Adrenal gland (tissue), 19 donors: ENCODE results near the gene IDH1. TPM values are rescaled to one million over a fixed set of nuclear protein-coding genes. Genes with fewer than 3 reads are reported as not detected.

ENCODE experiments used
- DNase-seq, 7 donors: peaks; one replicate each; pipeline ENCODE4 v3.0.0-alpha.2; 2019 to 2020
- H3K27ac ChIP-seq, 5 donors: fragments of 200-600 bp; sonication (generic) in 4 of 5; 1 replicate in 3 of 5; 2 replicates in 2 of 5; pipeline versions ENCODE4 v1.5.1 to v1.8.0; 2016 to 2020; ENCODE audit warnings: mild to moderate bottlenecking in 1 of 5
- H3K27me3 ChIP-seq: fragments of 200-600 bp; 2 replicates; pipeline ENCODE4 v1.8.0; 2021
- H3K36me3 ChIP-seq, 2 donors: fragments of 200-600 bp; replicated peaks in 1 of 2; 1 replicate in 1 of 2; 2 replicates in 1 of 2; pipeline versions ENCODE4 v1.5.1 to v1.8.0; 2018 to 2022
- H3K4me1 ChIP-seq, 2 donors: fragments of 200-600 bp; replicated peaks in 1 of 2; 1 replicate in 1 of 2; 2 replicates in 1 of 2; pipeline versions ENCODE4 v1.5.1 to v1.8.0; 2018 to 2021
- H3K4me3 ChIP-seq, 4 donors: fragments of 200-600 bp; sonication (generic) in 3 of 4; one replicate each; pipeline ENCODE4 v1.5.1; 2016 to 2018
- H3K9me3 ChIP-seq, 3 donors: fragments of 200-600 bp; sonication (generic) in 1 of 3; replicated peaks in 1 of 3; 1 replicate in 2 of 3; 2 replicates in 1 of 3; pipeline versions ENCODE4 v1.5.1 to v1.8.0; 2016 to 2021
- POLR2A ChIP-seq, 2 donors: fragments of 450-650 bp; IDR thresholded peaks; one replicate each; pipeline ENCODE4 v1.6.1; 2017; ENCODE audit warnings: antibody characterized with exemption in 2 of 2, mild to moderate bottlenecking in 2 of 2, moderate library complexity in 1 of 2
- WGBS, 4 donors: extraction: QIAGEN DNeasy Blood & Tissue Kit in 2 of 4; methylation state at CpG; one replicate each; pipeline versions ENCODE4 v1.1.5 to v1.1.7; 2013 to 2017; 5-methylcytosine and 5-hydroxymethylcytosine counted together
- intact Hi-C, 2 donors: fragments of 100-400 bp; cut with DNase I; formaldehyde crosslinking; loops; one replicate each; pipeline versions ENCODE4 v1.14.1 to v1.15.0; 2022 to 2023
- long read RNA-seq, 10 donors: library from polyadenylated mRNA in 3 of 10; unstranded in 2 of 10; stranded (forward) in 1 of 10; transcript quantifications; one replicate each; pipeline ENCODE4 v2.0.0 and lab custom pipeline, GENCODE V29; 2021 to 2026
- polyA plus RNA-seq, 3 donors: library from polyadenylated mRNA; stranded (reverse); fragments of 200-250 nt in 2 of 3; fragments of 350-450 nt in 1 of 3; fragmentation: Illumina TruSeq in 1 of 3; extraction: RNeasy Lipid Tissue Mini Kit (QIAGEN cat#74804) in 1 of 3; gene quantifications; one replicate each; pipeline ENCODE4 v1.2.3, GENCODE V29; 2013 to 2014
- total RNA-seq, 9 donors: library from RNA; depleted of rRNA in 4 of 9; stranded (reverse); fragments of >200 nt in 4 of 9; fragments of 120-200 nt in 1 of 9; fragmentation: NEBNext Ultra II Directional in 1 of 9; extraction: Animal tissue kit (Norgen Biotek cat#: 25700) in 1 of 9; gene quantifications; one replicate each; pipeline versions ENCODE4 v1.1.0 to v1.2.4, GENCODE V29; 2013 to 2023
- TF ChIP-seq, protein P1 (sequence below), 6 experiments: fragments of 450-650 bp in 4 of 6; fragments of 200-600 bp in 2 of 6; sonication (generic) in 1 of 6; IDR thresholded peaks; 1 replicate in 5 of 6; 2 replicates in 1 of 6; pipeline versions ENCODE4 v1.5.1 to v1.8.0; 2016 to 2021; ENCODE audit warnings: antibody characterized with exemption in 6 of 6, mild to moderate bottlenecking in 2 of 6, moderate library complexity in 1 of 6
- donor health status: healthy with polysubstance abuse.
- donor health status: Bipolar disorder and iron deficiency.
- donor health status: DM: yes; HTN: yes; CAD: no.
- donor health status: DM: no; HTN: no; CAD: no.
- donor health status: DM: no; HTN: no; CAD: no.
- donor health status: DM: yes; HTN: yes; CAD: no.

The IDH1 gene
- total RNA-seq, result 100 to 1,000 TPM; 337 to 937 (median 491) TPM
- polyA plus RNA-seq, result 100 to 1,000 TPM in 2 of 3 donors, 10 to 100 TPM in 1; 82.8 to 525 (median 117) TPM
- long read RNA-seq, donor 1, transcript IDH1-209 (3 exons, 1,044 nt), result minor isoform, 12 of 474 reads
- long read RNA-seq, donor 1, transcript IDH1-203 (10 exons, 2,441 nt), result minor isoform, 12 of 474 reads
- long read RNA-seq, donor 1, transcript IDH1-207 (4 exons, 1,614 nt), result minor isoform, 13 of 474 reads
- long read RNA-seq, donor 1, transcript IDH1-201 (10 exons, 2,382 nt), result major isoform, 230 of 474 reads
- long read RNA-seq, donor 1, partial matches to known transcripts, result 185 of 474 reads
- long read RNA-seq, donor 1, other reads (novel, unspliced or antisense), result 16 of 474 reads
- long read RNA-seq, donor 2, transcript IDH1-203 (10 exons, 2,441 nt), result minor isoform, 9 of 217 reads
- long read RNA-seq, donor 2, transcript IDH1-201 (10 exons, 2,382 nt), result major isoform, 127 of 217 reads
- long read RNA-seq, donor 2, transcript IDH1-207 (4 exons, 1,614 nt), result minor isoform, 14 of 217 reads
- long read RNA-seq, donor 2, transcript IDH1-208 (3 exons, 556 nt), result minor isoform, 9 of 217 reads
- long read RNA-seq, donor 2, partial matches to known transcripts, result 49 of 217 reads
- long read RNA-seq, donor 2, other reads (novel, unspliced or antisense), result 0 of 217 reads
- long read RNA-seq, donor 3, transcript IDH1-203 (10 exons, 2,441 nt), result minor isoform, 10 of 264 reads
- long read RNA-seq, donor 3, transcript IDH1-208 (3 exons, 556 nt), result minor isoform, 10 of 264 reads
- long read RNA-seq, donor 3, transcript IDH1-201 (10 exons, 2,382 nt), result major isoform, 179 of 264 reads
- long read RNA-seq, donor 3, transcript IDH1-207 (4 exons, 1,614 nt), result minor isoform, 11 of 264 reads
- long read RNA-seq, donor 3, partial matches to known transcripts, result 49 of 264 reads
- long read RNA-seq, donor 3, other reads (novel, unspliced or antisense), result 0 of 264 reads
- long read RNA-seq, donor 4, transcript IDH1-209 (3 exons, 1,044 nt), result minor isoform, 5 of 381 reads
- long read RNA-seq, donor 4, transcript IDH1-201 (10 exons, 2,382 nt), result major isoform, 331 of 381 reads
- long read RNA-seq, donor 4, transcript IDH1-203 (10 exons, 2,441 nt), result minor isoform, 5 of 381 reads
- long read RNA-seq, donor 4, partial matches to known transcripts, result 28 of 381 reads
- long read RNA-seq, donor 4, other reads (novel, unspliced or antisense), result 7 of 381 reads
- long read RNA-seq, donor 5, transcript IDH1-205 (10 exons, 2,298 nt), result minor isoform, 23 of 1,036 reads
- long read RNA-seq, donor 5, transcript IDH1-201 (10 exons, 2,382 nt), result major isoform, 905 of 1,036 reads
- long read RNA-seq, donor 5, transcript IDH1-203 (10 exons, 2,441 nt), result minor isoform, 27 of 1,036 reads
- long read RNA-seq, donor 5, partial matches to known transcripts, result 47 of 1,036 reads
- long read RNA-seq, donor 5, other reads (novel, unspliced or antisense), result 29 of 1,036 reads
- long read RNA-seq, donor 6, transcript IDH1-203 (10 exons, 2,441 nt), result minor isoform, 5 of 192 reads
- long read RNA-seq, donor 6, transcript IDH1-201 (10 exons, 2,382 nt), result major isoform, 165 of 192 reads
- long read RNA-seq, donor 6, partial matches to known transcripts, result 13 of 192 reads
- long read RNA-seq, donor 6, other reads (novel, unspliced or antisense), result 2 of 192 reads
- long read RNA-seq, donor 7, transcript IDH1-208 (3 exons, 556 nt), result minor isoform, 8 of 180 reads
- long read RNA-seq, donor 7, transcript IDH1-201 (10 exons, 2,382 nt), result major isoform, 83 of 180 reads
- long read RNA-seq, donor 7, transcript IDH1-207 (4 exons, 1,614 nt), result minor isoform, 22 of 180 reads
- long read RNA-seq, donor 7, partial matches to known transcripts, result 54 of 180 reads
- long read RNA-seq, donor 7, other reads (novel, unspliced or antisense), result 5 of 180 reads
- long read RNA-seq, donor 8, transcript IDH1-207 (4 exons, 1,614 nt), result minor isoform, 18 of 484 reads
- long read RNA-seq, donor 8, transcript IDH1-208 (3 exons, 556 nt), result minor isoform, 14 of 484 reads
- long read RNA-seq, donor 8, transcript IDH1-203 (10 exons, 2,441 nt), result minor isoform, 9 of 484 reads
- long read RNA-seq, donor 8, transcript IDH1-201 (10 exons, 2,382 nt), result major isoform, 323 of 484 reads
- long read RNA-seq, donor 8, partial matches to known transcripts, result 75 of 484 reads
- long read RNA-seq, donor 8, other reads (novel, unspliced or antisense), result 32 of 484 reads
- long read RNA-seq, donor 9, transcript IDH1-203 (10 exons, 2,441 nt), result minor isoform, 9 of 268 reads
- long read RNA-seq, donor 9, transcript IDH1-201 (10 exons, 2,382 nt), result major isoform, 159 of 268 reads
- long read RNA-seq, donor 9, transcript IDH1-207 (4 exons, 1,614 nt), result minor isoform, 9 of 268 reads
- long read RNA-seq, donor 9, transcript IDH1-209 (3 exons, 1,044 nt), result minor isoform, 6 of 268 reads
- long read RNA-seq, donor 9, partial matches to known transcripts, result 58 of 268 reads
- long read RNA-seq, donor 9, other reads (novel, unspliced or antisense), result 17 of 268 reads
- long read RNA-seq, donor 10, transcript IDH1-207 (4 exons, 1,614 nt), result minor isoform, 13 of 155 reads
- long read RNA-seq, donor 10, transcript IDH1-209 (3 exons, 1,044 nt), result minor isoform, 6 of 155 reads
- long read RNA-seq, donor 10, transcript IDH1-201 (10 exons, 2,382 nt), result major isoform, 109 of 155 reads
- long read RNA-seq, donor 10, transcript IDH1-203 (10 exons, 2,441 nt), result minor isoform, 5 of 155 reads
- long read RNA-seq, donor 10, partial matches to known transcripts, result 19 of 155 reads
- long read RNA-seq, donor 10, other reads (novel, unspliced or antisense), result 0 of 155 reads

DNA sequence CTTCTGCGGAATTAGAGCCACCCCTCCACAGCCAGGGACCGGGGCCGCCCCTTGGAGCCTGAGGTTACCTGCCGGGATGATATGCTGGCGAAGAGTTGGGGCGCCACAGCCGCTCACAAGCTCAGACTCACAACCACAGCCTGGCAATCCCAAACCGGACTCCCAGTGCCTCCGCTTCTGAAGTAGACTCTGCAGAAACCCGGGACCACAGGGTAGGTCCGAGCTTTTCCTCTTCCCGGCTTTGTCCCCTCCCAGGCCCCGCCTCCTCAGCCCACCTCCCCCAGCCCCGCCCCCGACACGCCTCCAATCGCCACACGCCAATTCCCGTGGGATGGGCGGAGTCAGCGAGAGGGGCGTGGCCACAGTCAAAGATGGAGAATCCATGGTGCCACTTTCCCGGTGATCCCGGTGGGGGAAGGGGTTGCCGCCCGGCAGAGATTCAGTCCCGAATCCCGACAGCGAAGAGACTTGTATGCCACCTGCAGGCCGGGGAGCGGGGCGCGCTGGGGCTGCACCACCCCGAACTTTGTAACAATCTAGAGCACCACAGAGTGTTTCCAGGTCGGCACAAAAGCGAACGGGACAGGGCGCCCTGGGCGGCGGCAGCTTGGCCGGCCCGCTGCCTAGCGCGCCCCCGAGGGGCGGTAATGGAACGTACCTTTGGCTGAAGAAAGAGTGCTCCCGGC is at the start of gene IDH1:
Gene IDH1, minus strand, starts transcription at position 201 of the 686 bp plus-strand sequence. CDS start 3,520 bp downstream, outside the sequence.
- H3K36me3 ChIP-seq, result peaks cover 0 to 8% of the 10 kb centered on the region in 2 donors
- H3K9me3 ChIP-seq, result no peaks in the 10 kb centered on the region
- 0 to 4% (median 1%) methylated on average over 7 to 48 of the region's 48 CpGs for WGBS, 4 donors
- peaks cover 34 to 36% of the 10 kb centered on the region in 2 donors for H3K4me1 ChIP-seq
- peak in 1 of 2 donors; percentile 83 for TF ChIP-seq POLR2A (IDR thresholded peaks at IDR 0.05)
- TF ChIP-seq, protein P1, sequence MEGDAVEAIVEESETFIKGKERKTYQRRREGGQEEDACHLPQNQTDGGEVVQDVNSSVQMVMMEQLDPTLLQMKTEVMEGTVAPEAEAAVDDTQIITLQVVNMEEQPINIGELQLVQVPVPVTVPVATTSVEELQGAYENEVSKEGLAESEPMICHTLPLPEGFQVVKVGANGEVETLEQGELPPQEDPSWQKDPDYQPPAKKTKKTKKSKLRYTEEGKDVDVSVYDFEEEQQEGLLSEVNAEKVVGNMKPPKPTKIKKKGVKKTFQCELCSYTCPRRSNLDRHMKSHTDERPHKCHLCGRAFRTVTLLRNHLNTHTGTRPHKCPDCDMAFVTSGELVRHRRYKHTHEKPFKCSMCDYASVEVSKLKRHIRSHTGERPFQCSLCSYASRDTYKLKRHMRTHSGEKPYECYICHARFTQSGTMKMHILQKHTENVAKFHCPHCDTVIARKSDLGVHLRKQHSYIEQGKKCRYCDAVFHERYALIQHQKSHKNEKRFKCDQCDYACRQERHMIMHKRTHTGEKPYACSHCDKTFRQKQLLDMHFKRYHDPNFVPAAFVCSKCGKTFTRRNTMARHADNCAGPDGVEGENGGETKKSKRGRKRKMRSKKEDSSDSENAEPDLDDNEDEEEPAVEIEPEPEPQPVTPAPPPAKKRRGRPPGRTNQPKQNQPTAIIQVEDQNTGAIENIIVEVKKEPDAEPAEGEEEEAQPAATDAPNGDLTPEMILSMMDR (IDR thresholded peaks at IDR 0.05), result peak; percentile 32 to 57 (median 54)
- H3K27me3 ChIP-seq, result no peaks in the 10 kb centered on the region
- intact Hi-C loops, result loop anchor here (5.0 to 10.0 kb wide), 2 partner anchors 78 to 80 kb away; no protein-coding TSS in a partner anchor
- H3K27ac ChIP-seq, result peak within 1 kb of the TSS; percentile 61 to 95 (median 69)
- peak; percentile 97 to 99 (median 99) for DNase-seq
- peak within 1 kb of the TSS; percentile 50 to 94 (median 64) for H3K4me3 ChIP-seq

DNA sequence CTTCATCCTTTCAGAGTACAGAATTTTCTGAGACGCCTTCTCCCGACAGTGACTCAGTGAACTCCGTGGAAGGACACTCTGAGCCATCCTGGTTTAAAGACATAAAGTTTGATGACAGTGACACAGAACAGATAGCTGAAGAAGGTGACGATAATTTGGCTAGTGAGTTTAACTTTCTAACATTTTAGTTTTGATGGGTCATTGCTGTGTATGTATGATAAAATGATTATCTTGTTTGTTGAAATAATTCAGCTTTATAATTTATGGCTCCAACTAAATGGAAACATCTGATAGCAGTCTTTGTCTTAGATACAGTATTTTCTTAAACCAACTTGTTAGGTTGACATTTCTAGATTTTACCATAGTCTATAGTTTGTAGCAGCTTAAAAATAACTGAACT is 49.3 kb upstream of the IDH1 start:
- Histone ChIP-seq H3K4me3 (no peak overlapping the region), H3K9me3 (no peaks in the 10 kb centered on the region), H3K27me3 (no peaks in the 10 kb centered on the region), H3K36me3 (peaks cover 0 to 48% of the 10 kb centered on the region in 2 donors), H3K4me1 (no peaks in the 10 kb centered on the region), H3K27ac (no peak overlapping the region)
- no peak for DNase-seq
- WGBS, 4 donors, result 48 to 58% (median 54%) methylated on average over 4 of the region's 4 CpGs
- TF ChIP-seq POLR2A (IDR thresholded peaks at IDR 0.05), result no peak
- TF ChIP-seq, protein P1 (IDR thresholded peaks at IDR 0.05), result no peak
- intact Hi-C loops, result no loop called here
